GM20431 (cell line): ENCODE measurements around the gene SBK2.
"Not testable (repeated sequence)": the region's sequence is repeated elsewhere in the genome, so short reads cannot be mapped to it uniquely, and the experiment has no call there.

Experiments used
- in situ Hi-C: fragments of 300-500 bp; cut with MseI, MboI; formaldehyde crosslinking; loops from one replicate; pipeline ENCODE4 v1.15.0; 2020; ENCODE audit warnings: low sequenced_read_pairs; ENCODE audit not compliant: unreplicated experiment

SBK2 gene

DNA sequence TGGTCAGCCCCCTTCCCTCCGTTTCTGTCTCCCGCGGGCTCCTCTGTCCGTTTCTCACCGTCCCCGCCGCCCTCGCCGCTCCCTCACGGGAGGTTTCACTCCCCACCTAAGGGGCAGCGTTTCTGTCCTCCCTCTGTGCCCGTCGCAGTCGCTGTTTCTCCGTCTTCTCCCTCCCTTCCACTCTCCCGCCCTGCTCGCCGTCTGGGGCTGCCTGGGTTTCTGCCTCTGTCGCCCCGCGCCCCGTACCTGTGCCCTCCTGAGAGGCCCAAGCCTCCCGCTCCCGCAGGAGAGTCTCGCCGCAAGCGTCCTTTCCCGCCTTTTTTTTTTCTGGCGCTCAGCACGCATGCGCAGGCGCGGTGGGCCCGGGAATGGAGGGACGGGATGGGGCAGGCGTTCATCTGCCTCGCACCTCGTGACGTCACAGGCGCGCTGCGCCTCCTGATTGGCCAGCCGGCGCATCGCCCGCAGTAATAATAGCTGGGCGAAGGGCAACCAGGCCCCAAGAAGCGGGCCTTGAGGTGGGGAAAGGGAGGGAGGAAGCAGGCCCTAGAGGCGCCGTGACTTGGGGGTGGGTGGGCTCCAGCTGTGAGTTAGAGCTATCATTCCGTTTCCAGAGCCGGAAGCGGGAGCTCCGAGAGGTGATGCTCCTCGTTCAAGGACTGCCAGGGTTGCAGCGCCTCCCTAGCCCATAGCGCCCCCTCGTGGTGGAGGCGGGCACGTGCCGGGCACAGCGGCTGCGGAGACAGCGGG, 33.3 kb downstream of the SBK2 start:
- in situ Hi-C loops = no loop called here

DNA sequence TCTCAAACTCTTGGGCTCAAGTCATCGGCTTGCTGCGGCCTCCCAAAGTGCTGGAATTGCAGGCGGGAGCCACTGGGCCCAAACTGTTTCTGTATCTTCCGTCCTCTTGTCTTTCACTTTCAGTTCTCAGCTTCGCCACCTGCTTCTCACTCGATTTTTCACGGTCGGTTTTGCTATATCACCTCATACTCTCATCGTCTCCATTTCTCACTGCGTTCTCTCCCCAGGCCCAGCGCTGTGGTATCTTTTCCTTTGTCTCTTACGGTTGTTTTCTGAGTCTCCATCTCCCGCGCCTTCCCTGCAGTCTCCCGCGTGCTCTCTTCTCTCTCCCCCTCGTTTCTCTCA, 33.8 kb downstream of the SBK2 start:
- in situ Hi-C loops = no loop called here

DNA sequence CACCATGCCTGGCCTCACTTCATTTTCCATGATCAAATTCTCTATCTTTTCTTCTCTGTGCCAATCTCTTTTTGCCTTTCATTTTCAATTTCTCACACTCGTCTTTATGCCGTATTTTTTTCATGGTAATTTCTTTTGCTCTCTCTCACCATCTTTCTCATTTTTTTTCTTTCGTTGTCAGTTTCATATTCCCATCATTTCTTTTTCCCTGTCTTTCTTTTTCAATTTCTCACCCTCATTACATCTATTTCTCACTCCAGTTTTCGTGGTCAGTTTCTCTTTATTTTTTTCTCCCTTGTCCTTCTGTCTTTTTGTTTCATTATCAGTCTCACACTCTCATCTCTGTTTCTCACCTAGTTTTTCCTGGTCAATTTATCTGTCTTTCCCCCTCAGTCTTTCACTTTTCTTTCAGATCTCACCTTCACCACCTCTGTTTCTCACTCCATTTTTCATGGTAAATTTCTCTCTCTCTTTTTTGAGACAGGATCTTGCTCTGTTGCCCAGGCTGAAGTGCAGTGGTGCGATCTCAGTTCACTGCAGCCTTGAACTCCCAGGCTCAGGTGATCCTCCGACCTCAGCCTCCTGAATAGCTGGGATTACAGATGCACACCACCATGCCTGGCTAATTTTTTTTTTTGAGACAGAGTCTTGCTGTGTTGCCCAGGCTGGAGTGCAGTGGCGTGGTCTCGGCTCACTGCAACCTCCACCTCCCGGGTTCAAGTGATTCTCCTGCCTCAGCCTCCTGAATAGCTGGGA, 34.6 kb downstream of the SBK2 start:
- in situ Hi-C loops = no loop called here

DNA sequence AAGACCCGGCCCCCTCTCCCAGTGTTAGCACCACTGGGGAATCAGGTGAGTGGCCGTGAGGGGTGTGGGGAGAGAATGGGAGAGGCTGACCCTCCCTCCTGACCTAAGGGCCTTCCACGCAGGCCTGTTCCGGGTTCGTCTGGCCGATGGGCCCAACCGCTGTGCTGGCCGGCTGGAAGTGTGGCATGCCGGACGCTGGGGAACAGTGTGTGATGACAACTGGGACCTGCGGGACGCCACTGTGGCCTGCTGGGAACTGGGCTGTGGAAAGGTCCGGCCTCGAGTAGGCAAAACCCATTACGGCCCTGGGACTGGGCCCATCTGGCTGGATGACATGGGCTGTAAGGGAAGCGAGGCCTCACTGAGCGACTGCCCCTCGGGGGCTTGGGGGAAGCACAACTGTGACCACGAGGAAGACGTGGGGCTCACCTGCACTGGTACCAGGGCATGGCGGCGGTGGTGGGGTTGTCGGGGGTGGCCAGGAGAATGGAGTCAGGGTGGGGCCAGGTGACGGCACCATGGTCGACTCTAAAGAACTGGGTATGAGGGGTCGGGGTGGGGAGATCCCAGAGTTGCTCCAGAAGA, 36.5 kb downstream of the SBK2 start:
- in situ Hi-C loops = no loop called here

DNA sequence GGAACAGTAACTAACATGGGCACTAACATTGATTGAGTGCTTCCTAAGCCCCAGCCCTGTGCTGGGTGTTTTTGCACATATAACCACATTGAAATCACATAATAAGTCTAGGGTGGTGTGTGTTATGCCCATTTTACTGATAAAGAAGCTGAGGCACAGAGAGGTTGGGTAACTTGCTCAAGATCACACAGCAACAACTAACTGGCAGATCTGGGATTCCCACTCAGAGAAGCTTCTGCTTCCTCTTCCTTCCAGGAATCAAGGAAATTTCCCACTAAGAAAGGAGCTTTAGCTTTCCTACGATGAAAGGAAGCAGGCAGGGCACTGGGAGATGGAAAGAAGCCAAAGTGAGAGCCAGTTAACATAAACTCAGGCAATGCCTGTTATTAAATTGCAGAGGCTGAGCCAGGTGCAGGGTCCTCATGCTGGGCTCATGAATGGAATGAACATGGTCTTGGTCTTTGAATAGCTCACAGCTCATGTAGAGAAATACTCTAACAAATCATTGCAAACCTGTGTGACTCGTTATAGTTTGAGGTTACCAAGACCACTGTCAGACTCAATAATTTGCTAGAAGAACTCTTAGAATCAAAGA, 38.6 kb downstream of the SBK2 start:
- in situ Hi-C loops = no loop called here

DNA sequence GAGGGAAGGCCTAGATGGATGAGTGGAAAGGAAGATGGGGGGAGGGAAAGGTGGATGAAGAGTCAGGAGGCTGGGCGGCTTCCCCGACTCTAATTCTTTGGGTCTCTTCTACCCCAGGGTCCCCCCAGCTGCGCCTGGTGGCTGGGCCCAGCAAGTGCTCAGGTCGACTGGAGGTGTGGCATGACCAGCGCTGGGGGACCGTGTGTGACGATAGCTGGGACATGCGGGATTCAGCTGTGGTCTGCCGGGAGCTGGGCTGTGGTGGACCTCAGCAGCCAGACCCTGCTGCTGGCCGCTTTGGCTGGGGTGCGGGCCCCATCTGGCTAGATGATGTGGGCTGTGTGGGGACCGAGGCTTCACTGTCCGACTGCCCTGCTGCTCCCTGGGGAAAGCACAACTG, 39.2 kb downstream of the SBK2 start:
- in situ Hi-C loops = no loop called here

DNA sequence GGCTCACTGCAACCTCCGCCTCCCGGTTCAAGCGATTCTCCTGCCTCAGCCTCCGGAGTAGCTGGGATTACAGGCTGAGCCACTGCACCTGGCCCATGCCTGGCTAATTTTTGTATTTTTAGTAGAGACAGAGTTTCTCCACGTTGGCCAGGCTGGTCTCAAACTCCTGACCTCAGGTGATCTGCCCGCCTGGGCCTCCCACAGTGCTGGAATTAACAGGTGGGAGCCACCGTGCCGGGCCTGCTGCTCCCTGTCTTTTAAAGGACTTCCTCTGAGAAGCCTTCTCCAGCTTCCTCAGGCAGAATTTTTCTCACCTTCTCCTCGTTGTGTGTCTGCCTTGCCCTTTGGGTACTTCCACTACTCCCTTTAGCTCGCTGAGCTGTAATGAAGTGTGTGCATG, 40.1 kb downstream of the SBK2 start:
- in situ Hi-C loops = not testable (repeated sequence)

DNA sequence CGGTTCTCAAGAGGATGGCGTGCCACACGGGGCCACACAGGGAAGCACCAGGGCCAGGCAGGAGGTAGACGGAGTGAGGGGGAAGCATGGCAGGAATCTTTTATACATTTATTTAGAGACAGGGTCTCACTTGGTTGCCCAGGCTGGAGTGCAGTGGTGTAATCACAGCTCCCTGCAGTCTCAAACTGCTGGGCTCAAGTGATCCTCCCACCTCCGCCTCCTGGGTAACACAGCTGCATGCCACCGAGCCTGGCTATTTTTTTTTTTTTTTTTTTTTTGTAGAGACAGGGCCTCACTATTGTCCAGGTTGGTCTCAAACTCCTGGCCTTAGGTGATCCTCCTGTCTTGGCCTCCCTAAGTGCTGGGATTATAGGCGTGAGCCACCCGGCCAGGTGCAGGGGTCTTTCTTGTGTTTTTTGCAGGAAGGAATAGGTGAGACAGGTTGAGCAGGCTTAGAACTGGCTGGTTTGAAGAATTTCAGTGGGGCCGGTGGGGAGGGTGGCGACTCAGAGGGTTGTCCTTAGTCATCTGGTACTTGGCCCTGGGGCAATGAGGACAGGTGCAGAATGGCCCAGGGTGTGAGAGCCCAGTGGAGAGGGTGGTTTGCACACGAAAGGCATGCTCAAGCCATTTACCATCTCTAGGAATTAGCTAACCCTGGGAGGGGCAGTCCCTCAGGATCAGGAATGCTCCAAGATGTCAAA, 41.1 kb downstream of the SBK2 start:
- in situ Hi-C loops = no loop called here

DNA sequence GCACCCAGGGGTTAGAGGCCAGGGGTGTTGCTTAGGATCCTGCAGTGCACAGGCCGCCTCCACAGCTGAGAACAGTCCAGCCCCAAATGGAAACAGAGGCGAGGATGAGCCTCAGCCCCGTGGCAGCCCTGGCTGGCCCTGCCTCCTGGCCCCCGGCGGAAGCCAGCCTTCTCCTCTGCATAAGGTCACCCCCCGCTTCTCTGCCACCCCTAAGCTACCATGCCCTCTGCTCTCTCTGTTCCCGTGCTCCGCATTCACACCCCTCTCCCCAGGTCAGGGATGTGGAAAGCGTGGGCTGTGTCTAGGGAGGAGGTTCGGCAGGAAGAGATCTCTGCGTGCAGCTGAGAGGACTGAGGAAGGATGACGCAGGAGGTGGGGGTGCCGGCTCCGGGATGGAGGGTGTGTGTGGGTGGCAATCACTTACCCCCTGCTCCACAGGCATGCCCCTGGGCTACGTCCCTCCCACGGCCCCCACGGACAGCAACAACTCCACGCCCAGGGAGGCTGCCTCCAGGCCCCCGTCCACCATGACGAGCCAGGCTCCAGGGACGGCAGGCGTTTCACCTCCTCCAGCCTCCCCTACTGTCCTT, 42.7 kb downstream of the SBK2 start:
- in situ Hi-C loops = no loop called here

DNA sequence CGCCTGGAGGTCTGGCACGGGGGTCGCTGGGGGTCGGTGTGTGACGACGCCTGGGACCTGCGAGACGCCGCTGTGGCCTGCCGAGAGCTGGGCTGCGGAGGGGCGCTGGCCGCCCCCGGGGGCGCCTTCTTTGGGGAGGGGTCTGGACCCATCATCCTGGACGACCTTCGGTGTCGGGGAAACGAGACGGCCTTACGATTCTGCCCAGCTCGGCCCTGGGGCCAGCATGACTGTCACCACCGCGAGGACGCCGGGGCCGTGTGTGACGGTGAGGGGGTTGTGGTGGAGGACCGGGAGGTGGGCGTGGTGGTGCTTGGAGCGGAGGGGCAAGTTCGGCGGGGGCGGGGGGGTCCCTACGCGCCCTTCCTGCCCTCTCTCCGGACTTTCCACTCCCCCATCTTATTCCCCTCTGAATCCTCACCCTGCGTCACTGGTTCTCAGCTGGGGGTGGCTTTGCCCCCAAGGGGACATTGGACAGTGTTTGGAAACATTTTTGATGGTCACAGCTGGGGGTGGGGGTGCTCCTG, 43.2 kb downstream of the SBK2 start:
- in situ Hi-C loops = no loop called here

DNA sequence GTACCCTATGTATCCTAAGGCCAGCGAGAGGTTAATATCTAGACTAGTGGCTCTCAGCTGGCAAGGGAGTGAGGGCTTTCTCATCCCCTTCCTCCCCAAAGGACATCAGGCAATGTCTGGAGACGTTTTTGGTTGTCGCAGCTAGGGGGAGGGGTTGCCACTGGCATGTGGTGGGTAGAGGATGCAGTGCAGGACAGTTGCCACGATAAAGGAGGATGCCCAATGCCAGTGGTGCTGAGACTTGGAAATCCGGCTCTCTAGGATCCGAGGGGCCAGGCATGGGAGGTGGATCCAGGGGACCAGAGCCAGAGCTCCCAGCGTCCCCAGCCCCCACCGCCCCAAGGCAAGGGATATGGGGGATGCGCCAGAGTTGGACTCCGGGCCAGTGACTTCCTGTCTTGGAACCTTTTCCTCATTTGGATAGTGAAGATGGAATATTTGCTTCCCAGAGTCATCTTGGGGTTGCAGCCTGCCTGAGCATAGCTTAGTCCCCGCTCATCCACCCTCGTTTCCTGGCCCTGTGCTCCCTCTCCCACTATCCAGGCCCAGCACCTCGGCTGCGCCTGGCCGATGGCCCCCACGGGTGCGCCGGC, 43.8 kb downstream of the SBK2 start:
- in situ Hi-C loops = no loop called here

DNA sequence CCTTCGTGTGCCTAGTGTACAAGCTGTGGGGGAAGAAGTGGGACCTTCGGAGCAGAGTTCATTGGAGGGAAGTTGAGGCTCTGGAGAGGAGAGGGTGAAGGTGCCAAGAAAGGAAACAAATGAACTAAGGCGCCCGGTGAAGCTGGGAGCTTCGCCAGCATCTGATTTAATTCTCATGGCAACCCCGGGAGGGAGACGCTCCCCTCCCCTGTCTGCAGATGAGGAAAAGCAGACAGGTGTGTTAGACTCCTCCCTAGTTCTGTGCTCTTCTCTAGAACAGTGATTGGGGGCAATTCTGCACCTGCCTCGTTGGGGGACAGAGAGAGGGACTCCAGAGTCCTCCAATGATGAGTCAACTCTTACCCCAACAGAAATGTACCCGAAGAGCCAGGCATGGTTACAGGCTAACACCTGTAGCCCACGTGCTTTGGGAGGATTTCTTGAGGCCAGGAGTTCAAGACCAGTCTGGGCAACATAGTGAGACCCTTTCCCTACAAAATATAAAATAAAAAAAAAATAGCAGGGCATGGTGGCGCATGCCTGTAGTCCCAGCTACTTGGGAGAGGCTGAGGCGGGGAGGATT, 44.5 kb downstream of the SBK2 start:
- in situ Hi-C loops = no loop called here

DNA sequence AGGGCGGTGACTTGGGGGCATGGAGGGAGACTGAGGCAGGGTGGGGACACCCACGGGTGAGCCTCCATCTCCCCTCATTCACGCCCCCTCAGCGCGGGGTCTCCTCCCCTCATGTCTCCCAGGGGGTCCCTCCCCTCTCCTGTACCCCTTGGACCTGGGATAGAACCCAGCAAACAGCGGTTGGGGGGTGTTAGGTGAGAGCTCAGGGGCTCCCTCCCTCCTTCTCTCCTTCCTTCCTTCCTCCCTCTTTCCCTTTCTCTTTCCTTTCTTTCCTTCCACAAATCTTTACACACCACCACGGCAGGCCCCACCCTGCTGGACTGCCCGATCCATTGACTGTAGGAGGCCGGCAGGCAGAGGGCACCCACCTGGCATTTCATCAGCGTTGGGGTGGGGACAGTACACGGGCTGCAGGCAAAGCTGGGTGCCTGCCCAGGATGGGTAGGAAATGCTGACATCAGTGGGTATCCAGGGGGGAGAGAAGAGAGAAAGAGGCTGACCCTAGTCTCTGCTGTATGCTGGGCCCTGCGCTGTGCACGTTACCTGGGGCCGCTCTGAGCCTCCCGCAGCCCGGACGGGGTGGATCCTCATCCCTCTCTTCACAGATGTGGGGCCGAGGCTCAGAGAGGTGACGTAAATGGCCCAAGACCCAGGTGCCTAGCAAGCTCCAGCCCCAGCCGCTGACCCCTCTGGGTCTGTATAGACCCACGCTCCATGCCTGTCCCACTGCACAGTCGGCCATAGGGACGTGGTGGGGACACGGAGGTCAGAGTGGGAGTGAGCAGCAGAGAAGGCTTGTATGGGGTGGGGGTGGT, 45.2 kb downstream of the SBK2 start:
- in situ Hi-C loops = no loop called here

DNA sequence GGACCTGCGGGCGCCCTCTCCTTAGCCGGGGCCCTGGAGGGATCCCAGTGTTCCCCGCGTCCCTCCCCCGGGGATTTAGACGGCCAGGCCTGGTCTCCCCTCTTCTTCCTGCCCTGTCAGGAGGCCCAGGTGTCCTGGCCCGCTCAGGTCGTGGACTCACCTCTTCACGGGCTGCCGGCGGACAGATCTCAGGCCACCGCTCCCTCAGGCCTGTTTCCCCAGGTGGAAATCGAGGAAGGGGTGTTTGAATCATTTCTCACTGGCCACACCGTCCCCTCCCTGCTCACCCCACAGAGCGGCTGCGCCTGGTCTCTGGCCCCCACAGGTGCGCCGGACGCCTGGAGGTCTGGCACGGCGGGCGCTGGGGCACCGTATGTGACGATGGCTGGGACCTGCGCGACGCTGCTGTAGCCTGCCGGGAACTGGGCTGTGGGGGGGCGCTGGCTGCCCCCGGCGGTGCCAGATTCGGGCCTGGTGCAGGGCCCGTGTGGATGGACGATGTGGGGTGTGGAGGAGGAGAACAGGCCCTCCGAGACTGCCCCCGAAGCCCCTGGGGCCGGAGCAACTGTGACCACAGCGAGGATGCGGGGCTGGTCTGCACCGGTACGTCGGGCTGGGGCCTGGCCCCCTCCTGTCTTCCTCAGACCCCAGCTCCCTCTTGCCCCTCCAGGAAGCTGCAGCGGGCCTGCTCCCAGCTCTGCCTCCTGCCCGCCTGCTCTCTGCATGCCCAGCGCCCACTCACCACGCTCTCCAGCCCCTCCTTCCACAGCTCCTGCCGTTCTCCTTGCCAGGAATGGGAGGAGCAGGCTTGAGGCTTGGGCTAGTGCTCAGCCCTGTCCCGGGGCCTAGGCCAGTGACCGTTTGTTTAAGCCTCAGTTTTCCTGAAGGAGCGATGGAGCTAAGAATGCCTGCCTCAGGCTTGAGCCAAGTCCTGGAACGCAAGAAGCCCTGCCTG, 46.2 kb downstream of the SBK2 start:
- in situ Hi-C loops = no loop called here

DNA sequence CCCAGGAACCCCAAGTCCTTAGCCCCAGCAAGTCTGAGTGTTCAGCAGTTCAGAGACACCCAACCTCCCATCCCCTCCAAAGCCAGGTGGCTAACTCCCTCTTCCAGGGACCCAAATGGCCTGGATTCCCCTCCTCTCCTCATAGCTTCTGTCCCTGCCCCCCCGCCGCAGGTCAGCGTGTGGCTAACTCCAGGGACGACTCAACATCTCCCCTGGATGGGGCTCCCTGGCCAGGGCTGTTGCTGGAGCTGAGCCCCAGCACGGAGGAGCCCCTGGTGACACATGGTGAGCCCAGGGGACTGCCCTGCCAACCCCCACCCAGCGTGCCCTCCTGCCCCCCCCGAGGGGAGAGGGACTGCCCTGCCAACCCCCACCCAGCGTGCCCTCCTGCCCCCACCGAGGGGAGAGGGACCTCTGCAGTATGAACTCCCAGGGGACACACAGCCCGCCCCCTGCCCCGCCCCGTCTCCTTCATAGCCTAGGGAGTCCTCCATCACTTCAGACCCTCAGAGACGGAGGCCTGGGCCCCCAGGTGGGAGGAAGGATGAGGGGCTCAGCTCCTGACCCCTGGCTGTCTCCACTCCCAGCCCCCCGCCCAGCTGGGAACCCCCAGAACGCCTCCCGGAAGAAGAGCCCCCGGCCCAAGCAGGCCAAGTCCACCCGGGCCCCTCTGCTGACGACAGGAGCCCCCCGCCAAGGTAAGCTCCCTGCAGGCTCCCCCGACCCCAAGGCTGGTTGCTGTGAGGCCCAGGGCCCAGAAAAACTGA, 47.0 kb downstream of the SBK2 start:
- in situ Hi-C loops = no loop called here

DNA sequence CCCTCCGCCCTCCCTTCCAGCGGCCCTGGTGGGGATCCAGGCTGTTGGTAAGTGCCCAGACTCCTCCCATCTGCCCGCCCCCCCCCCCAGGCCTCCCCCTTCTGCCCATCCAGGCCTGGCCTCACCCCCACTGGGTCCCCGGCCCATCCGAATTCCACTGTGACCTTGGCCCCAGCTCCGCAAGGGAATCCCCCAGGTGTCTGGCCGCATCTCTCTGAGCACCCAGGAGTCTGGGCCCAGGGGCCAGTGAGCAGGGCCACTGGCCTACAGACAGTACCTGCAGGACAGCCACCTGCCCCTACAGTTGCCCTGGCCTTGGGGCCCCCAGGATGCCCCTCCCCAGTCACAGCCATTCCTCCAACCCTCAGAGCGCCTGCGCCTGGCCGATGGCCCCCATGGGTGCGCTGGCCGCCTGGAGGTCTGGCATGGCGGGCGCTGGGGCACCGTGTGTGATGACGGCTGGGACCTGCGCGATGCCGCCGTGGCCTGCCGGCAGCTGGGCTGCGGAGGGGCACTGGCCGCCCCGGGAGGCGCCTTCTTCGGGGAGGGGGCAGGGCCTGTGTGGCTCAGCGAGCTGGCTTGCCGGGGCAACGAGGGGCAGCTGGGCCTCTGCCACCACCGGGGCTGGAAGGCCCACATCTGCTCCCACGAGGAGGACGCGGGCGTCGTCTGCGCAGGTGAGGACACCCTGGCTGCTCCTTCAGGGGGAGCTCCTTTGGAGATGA, 47.8 kb downstream of the SBK2 start:
- in situ Hi-C loops = no loop called here
